ENCODE data around the gene ADGRB2. TPM values are rescaled to one million over a fixed set of nuclear protein-coding genes. Genes with fewer than 3 reads are reported as not detected.
A peak's percentile ranks its signal among the peaks of the same experiment; 100 is the strongest.

The ADGRB2 gene
- total and polyA plus RNA-seq, 2 experiments from 2014 or later = 0.51 to 3.6 TPM

- peak; percentile 85 for DNase-seq
- Histone ChIP-seq H3K36me3 (ENCODE audit: low read depth) (no peaks in the 10 kb centered on the region), H3K9me3 (ENCODE audit: low read depth) (no peaks in the 10 kb centered on the region), H2AFZ (no peak overlapping the region), H3K27ac (no peak overlapping the region), H3K4me3 (no peak overlapping the region), H3K4me1 (ENCODE audit: insufficient read depth) (peaks cover 18% of the 10 kb centered on the region), H3K4me2 (ENCODE audit: unreplicated experiment) (no peak overlapping the region), H3K79me2 (ENCODE audit: insufficient read depth) (no peaks in the 10 kb centered on the region), H4K20me1 (ENCODE audit: insufficient read depth) (no peaks in the 10 kb centered on the region), H3K9me2 (ENCODE audit: insufficient read depth) (no peaks in the 10 kb centered on the region), H3F3A (ENCODE audit: insufficient read depth) (peaks cover 4% of the 10 kb centered on the region; the same call in 1 of the 2 replicates), H3K9ac (no peak overlapping the region), H3K27me3 (replicated peaks; ENCODE audit: insufficient read depth) (no peaks in the 10 kb centered on the region)
- TF ChIP-seq EZH2phosphoT487 (IDR thresholded peaks at IDR 0.05; ENCODE audit: insufficient read depth, low read depth) (no peak), EZH2 (IDR thresholded peaks at IDR 0.05; ENCODE audit: insufficient read depth, poor library complexity, severe bottlenecking) (no peak)
- in situ Hi-C loops (cut with MboI) = no loop called here
- WGBS, 2 experiments (ENCODE audit: low coverage in 1 of 2, low lambda C conversion rate in 2 of 2, missing lambda C conversion rate in 2 of 2) = 49% methylated on average over 11 of the region's 11 CpGs
These were observed 13.2 kb downstream of the ADGRB2 start for GRCh38 chr1:31750858-31751510.

GRCh38 chr1:31749785-31750735 is 14.1 kb downstream of the ADGRB2 start:
- Histone ChIP-seq H4K20me1 (ENCODE audit: insufficient read depth) (no peaks in the 10 kb centered on the region), H3F3A (ENCODE audit: insufficient read depth) (peaks cover 4% of the 10 kb centered on the region; the same call in 1 of the 2 replicates), H3K4me3 (no peak overlapping the region), H3K4me2 (ENCODE audit: unreplicated experiment) (no peak overlapping the region), H3K9me2 (ENCODE audit: insufficient read depth) (no peaks in the 10 kb centered on the region), H3K27ac (no peak overlapping the region), H3K9me3 (ENCODE audit: low read depth) (no peaks in the 10 kb centered on the region), H3K4me1 (ENCODE audit: insufficient read depth) (peaks cover 18% of the 10 kb centered on the region), H3K9ac (no peak overlapping the region), H3K79me2 (ENCODE audit: insufficient read depth) (no peaks in the 10 kb centered on the region), H3K27me3 (replicated peaks; ENCODE audit: insufficient read depth) (no peaks in the 10 kb centered on the region), H3K36me3 (ENCODE audit: low read depth) (no peaks in the 10 kb centered on the region), H2AFZ (no peak overlapping the region)
- WGBS, 2 experiments (ENCODE audit: low coverage in 1 of 2, low lambda C conversion rate in 2 of 2, missing lambda C conversion rate in 2 of 2) = 85 to 87% methylated on average over 7 of the region's 7 CpGs
- TF ChIP-seq EZH2phosphoT487 (IDR thresholded peaks at IDR 0.05; ENCODE audit: insufficient read depth, low read depth) = no peak
- no peak for TF ChIP-seq EZH2 (IDR thresholded peaks at IDR 0.05; ENCODE audit: insufficient read depth, poor library complexity, severe bottlenecking)
- DNase-seq = no peak
- in situ Hi-C loops (cut with MboI) = no loop called here

GRCh38 chr1:31748365-31748764 is 15.8 kb downstream of the ADGRB2 start:
- no peaks in the 10 kb centered on the region for H3K9me3 ChIP-seq (ENCODE audit: low read depth)
- 77 to 78% methylated on average over 4 of the region's 4 CpGs for WGBS, 2 experiments (ENCODE audit: low coverage in 1 of 2, low lambda C conversion rate in 2 of 2, missing lambda C conversion rate in 2 of 2)
- H3K4me3 ChIP-seq = no peak overlapping the region
- no peaks in the 10 kb centered on the region for H3K36me3 ChIP-seq (ENCODE audit: low read depth)
- no peak overlapping the region for H3K9ac ChIP-seq
- H3K27ac ChIP-seq = no peak overlapping the region
- peaks cover 4% of the 10 kb centered on the region; the same call in 1 of the 2 replicates for H3F3A ChIP-seq (ENCODE audit: insufficient read depth)
- no peaks in the 10 kb centered on the region for H3K27me3 ChIP-seq (replicated peaks; ENCODE audit: insufficient read depth)
- no peak overlapping the region for H2AFZ ChIP-seq
- no peaks in the 10 kb centered on the region for H3K9me2 ChIP-seq (ENCODE audit: insufficient read depth)
- H4K20me1 ChIP-seq (ENCODE audit: insufficient read depth) = no peaks in the 10 kb centered on the region
- no peak overlapping the region for H3K4me2 ChIP-seq (ENCODE audit: unreplicated experiment)
- in situ Hi-C loops (cut with MboI) = no loop called here
- peak; percentile 36 for DNase-seq
- H3K4me1 ChIP-seq (ENCODE audit: insufficient read depth) = peaks cover 18% of the 10 kb centered on the region
- H3K79me2 ChIP-seq (ENCODE audit: insufficient read depth) = no peaks in the 10 kb centered on the region
- TF ChIP-seq EZH2phosphoT487 (IDR thresholded peaks at IDR 0.05; ENCODE audit: insufficient read depth, low read depth) (no peak), EZH2 (IDR thresholded peaks at IDR 0.05; ENCODE audit: insufficient read depth, poor library complexity, severe bottlenecking) (no peak)

GRCh38 chr1:31747304-31747703 is 16.8 kb downstream of the ADGRB2 start:
- Histone ChIP-seq H3K27me3 (replicated peaks; ENCODE audit: insufficient read depth) (no peaks in the 10 kb centered on the region), H3F3A (ENCODE audit: insufficient read depth) (peaks cover 4% of the 10 kb centered on the region; the same call in 1 of the 2 replicates), H3K36me3 (ENCODE audit: low read depth) (no peaks in the 10 kb centered on the region), H3K27ac (no peak overlapping the region), H3K4me3 (no peak overlapping the region), H3K4me2 (ENCODE audit: unreplicated experiment) (no peak overlapping the region), H2AFZ (no peak overlapping the region), H3K9me3 (ENCODE audit: low read depth) (no peaks in the 10 kb centered on the region), H3K9me2 (ENCODE audit: insufficient read depth) (no peaks in the 10 kb centered on the region), H3K9ac (no peak overlapping the region), H4K20me1 (ENCODE audit: insufficient read depth) (no peaks in the 10 kb centered on the region), H3K4me1 (ENCODE audit: insufficient read depth) (peaks cover 18% of the 10 kb centered on the region), H3K79me2 (ENCODE audit: insufficient read depth) (no peaks in the 10 kb centered on the region)
- in situ Hi-C loops (cut with MboI) = no loop called here
- WGBS, 2 experiments (ENCODE audit: low coverage in 1 of 2, low lambda C conversion rate in 2 of 2, missing lambda C conversion rate in 2 of 2) = 72 to 73% methylated on average over 1 of the region's 1 CpG
- DNase-seq = no peak
- no peak for TF ChIP-seq EZH2 (IDR thresholded peaks at IDR 0.05; ENCODE audit: insufficient read depth, poor library complexity, severe bottlenecking)
- no peak for TF ChIP-seq EZH2phosphoT487 (IDR thresholded peaks at IDR 0.05; ENCODE audit: insufficient read depth, low read depth)

Data from GM23248 (cell line).